ENCODE results near the gene COPZ2.
A peak's percentile ranks its signal among the peaks of the same experiment; 100 is the strongest.

Gene COPZ2

GRCh38 chr17:47987240-47987835 is 50.3 kb downstream of the COPZ2 start:
- peak in 3 of 51 donors; percentile 4 to 21 (median 7) for DNase-seq

DNA sequence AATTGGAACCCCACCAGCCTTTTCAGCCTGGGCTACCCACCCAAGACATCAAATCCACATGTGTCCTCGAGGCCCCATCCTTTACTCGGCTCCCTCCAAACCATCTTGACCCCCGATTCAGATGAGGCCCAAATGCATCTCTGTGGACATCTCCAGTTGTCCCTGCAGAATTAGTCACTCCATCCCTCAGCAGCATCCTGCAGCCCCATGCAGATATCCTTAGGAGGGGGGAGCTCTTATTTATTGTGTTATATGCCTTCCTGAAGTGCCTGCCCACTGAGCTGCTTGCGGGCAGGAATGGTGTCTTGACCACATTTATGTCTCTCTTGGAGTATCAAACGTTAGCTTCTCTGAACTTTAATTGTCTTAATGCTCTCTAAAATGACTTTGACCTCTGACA is 51.1 kb downstream of the COPZ2 start:
- DNase-seq = no peak

DNA sequence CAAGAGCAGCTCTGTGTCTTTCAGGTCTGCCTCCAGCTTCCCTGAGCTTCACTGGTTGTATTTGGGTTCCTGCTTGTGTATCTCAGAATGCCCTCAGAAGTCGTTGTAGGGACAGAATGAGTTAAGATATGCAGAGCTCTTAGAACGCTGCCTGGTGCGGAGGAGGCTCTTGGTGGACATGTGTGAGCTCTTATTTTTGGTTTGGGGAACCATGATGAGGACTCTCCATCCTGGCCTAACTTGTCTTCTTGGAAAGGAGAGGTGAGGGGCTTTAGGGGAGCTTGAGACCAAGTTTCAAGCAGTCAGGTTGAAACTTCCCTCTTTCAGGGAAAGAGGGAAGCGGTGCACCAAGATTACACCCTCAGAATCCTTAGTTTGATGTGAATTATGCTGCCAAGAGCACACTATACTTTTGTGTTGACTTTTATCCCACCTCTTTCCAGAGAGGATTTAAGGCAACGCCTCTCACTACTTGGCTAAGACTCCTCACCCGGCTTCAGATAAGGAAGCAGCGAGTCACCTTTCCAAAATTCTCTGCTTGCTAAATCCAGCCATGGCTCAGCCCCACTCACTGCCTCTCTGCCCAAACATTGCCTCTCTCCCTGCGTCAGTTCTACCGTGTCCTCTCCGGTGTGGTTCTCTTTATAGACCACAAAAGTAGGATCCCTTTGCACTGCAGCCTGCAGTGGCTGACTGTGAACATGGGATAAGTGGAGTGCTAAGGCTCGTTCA is 53.9 kb downstream of the COPZ2 start:
- DNase-seq = peak in 1 of 51 donors; percentile 15

GRCh38 chr17:47982645-47983390 is 54.8 kb downstream of the COPZ2 start:
- no peak for DNase-seq

DNA sequence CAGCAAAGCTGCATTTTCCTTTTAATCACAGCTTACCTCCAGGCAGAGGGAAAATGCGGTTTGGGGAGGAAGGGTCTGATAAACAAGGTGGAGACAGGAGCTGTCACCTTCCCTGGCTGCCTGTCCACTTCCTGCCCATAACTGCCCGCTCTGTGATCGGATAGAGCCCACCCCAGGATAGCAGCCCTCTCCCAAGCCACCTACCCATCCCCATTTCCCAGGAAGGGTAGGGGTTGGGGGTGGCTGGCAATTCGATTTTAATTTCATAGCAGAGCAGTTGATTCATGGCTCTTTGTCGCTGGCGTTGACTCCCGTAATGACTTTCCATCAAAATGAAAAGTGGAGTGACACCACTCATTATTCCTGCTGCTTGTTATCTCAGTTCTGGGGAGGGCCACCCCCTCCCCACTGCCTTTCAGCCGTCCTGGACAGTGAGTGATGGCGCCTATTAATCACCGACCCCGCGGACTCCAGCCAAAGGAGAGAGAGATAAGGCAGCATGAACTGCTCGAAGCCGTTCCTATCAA is 55.4 kb downstream of the COPZ2 start:
- no peak for DNase-seq

DNA sequence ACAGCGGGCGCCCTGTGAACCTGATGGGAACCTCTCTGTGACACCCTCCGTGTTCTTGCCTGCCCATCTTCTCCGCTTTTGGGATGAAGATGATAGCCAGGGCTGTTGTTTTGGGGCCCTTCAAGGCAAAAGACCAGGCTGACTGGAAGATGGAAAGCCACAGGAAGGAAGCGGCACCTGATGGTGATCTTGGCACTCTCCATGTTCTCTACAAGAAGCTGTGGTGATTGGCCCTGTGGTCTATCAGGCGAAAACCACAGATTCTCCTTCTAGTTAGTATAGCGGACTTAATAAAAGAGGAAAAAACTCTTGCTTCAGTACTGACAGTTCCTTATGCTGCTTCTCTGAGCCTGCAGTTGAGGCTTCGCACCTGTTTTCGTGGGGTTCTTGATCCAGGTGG is 56.1 kb downstream of the COPZ2 start:
- DNase-seq = peak in 1 of 51 donors; percentile 8

DNA sequence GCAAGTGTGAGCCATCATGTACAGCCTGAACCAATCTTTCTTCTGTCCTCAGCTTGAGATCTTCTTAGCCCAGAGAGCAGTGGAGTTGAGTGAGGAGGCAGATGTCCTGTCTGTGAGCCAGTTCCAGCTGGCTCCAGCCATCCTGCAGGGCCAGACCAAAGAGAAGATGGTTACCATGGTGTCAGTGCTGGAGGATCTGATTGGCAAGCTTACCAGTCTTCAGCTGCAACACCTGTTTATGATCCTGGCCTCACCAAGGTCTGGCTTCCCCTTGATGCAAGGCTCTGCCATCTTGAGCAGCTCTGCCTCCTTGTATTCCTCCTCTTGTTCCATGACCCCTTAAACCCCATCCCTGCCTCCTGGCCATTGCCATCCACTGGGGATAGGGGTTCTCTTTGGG is 57.1 kb downstream of the COPZ2 start:
- peak in 1 of 51 donors; percentile 11 for DNase-seq

- DNase-seq = peak in 33 of 51 donors; percentile 4 to 66 (median 27)
Observed at GRCh38 chr17:47978324-47978723, 59.3 kb downstream of the COPZ2 start.

All from hypothalamus (tissue), 51 donors.